GM10847 (cell line): Measurements from ENCODE around the gene SGPP2.

Experiments
- POLR2A ChIP-seq: IDR thresholded peaks from 2 replicates; pipeline ENCODE4 v1.6.1; 2011; ENCODE audit not compliant: insufficient read length; ENCODE audit errors: extremely low read depth

The SGPP2 gene

DNA sequence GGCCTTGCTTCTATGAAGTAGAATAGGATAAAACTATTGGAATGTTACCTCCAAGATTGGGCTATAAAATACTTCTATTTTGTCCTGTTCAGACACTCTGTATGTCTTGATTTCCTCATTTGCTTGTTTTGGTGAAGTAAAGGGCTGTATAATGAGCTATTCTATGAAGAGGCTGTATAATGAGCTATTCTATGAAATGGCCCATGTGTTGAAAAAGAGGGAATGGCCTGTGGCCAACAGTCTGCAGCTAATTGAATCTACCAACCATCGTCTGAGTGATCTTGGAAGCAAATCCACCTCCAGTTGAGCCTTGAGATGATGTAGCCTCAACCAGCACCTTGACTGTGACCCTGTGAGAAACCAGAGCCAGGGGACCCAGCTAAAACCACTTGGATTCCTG lies 3.8 kb upstream of the SGPP2 start:
- TF ChIP-seq POLR2A: no peak

DNA sequence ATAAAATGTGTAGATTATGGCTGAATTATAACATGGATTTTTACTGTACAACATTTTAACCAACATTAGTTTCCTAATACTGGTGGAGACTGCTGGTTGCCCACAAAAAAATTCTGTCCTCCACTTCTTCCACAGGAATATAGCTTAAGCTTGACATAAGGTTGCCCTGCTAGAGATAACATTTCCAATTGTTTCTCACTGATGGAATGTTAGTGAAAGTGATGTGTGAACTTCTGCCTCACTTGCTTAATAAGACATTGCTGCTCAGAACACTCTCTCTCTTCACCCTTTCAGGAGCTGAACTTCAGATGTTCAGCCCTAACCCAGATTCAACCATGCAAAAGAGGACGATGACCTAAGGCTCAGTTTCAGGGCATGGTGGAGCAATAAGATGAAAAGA lies 2.7 kb upstream of the SGPP2 start:
- TF ChIP-seq POLR2A: no peak

DNA sequence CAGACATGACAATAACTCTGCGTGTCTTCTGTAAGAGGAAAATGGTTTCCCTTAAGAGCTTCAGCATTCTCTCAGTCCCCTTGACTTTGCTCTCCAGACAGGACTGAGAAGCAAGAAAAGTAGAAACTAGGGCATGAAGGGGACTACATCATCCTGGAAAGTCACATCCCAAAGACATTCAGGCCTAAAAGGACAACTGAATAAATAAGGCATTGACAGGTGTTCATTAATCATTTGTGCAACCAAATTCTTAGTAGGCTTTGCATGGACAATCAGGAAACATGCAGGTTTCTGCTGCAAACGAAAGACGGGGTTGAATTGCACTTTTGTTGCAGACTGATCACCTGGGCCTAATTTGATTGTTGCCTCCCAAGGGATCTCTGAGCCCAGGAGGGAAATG lies 1.2 kb upstream of the SGPP2 start:
- no peak for TF ChIP-seq POLR2A

DNA sequence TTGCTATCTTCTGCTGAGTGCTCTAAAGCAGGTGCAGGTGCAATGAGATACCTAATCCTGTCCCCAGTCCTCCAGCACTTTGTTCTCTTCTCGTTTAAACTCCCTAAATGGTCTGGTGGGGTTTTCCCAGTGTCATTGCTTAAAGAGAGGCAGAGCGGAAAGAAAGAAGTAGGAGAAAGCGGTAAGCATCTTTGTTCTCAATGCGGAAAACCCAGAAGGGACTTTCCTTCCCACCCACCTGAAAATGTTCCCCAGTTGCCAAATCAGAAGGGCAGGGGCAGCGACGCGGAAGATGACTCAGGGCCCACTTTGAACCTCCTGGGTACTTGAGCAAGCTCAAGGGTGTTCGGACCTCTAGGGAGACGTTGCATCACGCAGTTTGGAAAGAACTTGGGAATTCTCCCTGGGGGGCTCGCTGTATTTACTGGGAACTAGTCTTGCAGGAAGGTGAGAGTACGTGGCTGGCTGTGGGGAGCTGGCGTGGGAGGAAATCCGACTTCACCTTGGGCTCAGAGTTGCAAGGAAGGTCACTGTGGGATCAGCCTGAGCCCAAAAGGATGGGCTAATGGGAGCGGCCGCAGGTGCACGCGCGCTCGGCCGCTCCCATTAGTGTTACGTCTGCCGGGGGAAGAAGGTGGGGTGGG lies 589 bp upstream of the SGPP2 start:
- peak; percentile 24 for TF ChIP-seq POLR2A

DNA sequence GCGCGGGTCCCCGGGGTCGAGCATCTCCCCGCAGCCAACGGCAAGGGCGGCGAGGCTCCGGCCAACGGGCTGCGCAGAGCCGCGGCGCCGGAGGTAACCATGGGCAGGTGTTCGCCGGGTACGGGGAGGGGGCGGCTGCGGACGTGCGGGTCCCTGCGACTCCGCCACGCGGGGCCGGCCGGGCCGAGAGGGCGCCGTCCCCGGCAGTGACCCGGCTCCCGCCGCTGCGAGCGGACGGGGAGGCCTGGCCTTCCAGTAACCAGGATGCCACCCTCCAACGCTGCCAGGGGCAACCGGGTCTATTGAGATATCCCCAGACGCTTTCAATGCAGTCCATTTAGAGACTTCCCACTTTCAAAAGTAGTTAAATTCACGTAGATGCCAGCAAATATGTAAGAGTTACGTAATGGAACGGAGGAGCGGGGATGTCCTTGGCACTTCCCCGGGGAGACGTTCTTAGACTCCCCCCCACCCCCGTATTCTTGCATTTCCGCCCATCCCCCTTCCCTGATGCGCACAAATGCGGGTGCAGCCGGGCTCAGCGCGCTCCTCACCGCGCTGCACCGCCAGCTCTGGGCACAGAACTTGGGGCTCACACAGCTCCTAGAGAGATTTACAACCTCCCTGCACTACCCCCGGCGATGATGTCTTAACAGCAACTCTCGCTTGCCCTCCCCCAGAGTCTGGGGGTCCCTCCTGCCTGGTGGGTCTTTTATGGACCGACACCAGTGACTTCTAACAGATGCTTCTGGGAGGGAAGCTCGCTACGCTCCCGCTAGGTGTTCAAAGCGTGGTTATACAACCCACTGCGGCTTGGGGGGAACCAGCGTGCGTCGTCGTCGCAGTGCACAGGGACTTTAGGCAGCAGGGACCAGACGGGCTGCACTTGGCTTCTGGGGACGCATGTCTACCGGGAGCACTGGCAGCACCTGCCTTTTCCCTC lies 657 bp downstream of the SGPP2 start:
- no peak for TF ChIP-seq POLR2A

DNA sequence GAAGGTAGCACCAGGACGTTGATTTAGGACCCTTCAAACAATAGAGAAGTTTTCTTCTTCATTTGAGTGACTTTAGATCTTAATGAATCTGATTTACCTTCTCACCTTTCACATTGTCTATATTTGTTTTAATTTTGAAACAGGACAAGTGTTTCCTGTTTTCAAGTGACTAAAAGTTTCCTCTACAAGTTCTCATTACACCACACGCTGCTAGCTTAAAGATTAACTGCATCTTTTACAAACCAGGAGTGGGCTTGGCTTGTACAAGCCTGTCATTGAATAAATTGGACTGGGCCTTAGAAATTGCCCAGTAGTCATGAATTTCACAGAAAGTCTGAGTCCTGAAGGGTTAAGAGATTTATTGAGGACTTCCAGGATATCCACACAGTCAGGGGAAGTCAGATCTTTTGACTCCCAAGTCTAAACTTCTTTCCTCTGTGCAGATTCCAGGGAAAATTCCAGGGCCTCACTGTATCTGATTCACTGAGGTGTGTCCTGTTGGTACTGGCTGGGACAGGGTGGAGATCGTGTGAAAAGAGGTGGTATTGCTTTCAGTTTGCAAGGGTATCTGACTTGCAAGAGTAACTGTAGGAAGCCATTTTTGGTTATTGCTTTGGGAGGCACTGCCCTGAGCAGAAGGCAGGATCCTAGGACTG lies 3.4 kb downstream of the SGPP2 start:
- no peak for TF ChIP-seq POLR2A

DNA sequence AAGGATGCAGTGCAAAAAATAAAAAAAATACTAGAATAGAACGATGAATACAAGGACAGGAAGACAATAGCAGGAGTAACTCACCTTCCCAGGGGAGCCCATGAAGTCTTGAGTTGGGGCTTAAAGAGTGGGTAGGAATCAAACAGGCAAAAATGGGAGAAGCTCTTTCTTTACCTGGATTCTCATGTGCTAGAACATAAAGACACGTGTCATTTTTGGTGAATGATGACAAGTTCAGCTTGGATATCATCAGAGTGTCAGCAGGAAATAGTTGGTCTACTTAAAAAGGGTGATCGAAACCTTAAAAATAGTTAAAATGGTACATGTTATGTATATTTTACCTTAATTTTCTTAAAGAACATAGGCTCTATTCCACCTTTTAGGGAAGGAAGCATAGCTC lies 5.7 kb downstream of the SGPP2 start:
- no peak for TF ChIP-seq POLR2A

- TF ChIP-seq POLR2A: no peak
Measured at GRCh38 chr2:222430681-222431080, 6.3 kb downstream of the SGPP2 start.

DNA sequence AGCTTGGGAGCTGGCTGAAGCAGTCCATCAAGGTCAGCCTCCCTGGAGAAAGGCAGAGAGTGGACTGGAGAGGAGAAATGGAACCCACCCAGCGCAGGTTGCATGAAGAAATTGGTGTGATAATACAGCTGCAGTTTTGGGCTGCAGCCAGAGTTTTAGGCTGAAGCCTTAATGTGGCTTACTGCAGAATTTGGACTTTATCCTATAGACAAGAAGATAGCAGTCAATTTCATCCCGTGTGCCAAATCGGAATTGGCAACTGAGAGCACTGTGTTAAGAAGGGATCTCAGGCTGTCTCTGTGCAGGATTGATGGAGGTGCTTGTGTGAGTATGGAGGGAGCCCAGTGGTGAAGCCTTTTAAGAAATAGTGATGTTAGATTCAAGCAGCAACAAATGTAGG lies 7.5 kb downstream of the SGPP2 start:
- no peak for TF ChIP-seq POLR2A

DNA sequence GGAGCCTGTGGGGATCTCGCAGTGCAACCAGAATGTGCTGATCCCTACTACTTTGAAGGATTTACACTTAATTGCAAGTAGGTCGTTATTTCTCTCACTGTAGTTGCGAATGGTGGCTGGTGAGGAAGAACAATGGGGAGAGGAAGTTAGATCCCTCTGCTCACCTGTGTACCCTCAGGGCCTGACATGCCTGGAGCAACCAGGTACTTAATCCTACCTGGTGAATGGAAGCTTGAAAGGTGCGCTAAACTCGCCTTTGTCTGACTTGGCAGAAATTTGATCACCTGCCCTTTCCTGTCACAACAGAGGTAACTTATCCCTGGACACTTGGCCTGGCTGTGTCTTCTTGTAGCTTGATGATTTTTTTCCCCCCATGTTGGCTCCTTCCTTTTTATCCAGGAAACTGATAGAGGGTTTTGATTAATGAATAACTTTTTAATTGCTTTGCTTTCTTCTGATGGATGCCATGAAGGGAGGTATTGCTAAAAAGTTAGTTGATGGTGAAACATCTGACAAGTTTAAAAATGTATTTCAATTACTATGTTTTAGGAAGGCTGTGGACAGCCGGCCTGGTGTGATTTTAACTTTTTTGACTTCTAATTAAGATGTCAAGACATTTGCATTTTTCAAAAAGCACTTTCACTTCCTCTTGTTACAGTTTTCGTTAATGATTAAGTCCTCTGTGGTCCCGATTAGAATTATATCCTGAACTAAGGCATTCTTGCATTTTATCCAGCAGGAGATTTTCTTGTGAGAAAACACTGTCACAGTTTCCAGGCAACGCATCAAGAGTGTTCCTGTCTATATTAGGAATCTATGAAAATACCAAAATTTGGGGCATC lies 9.2 kb downstream of the SGPP2 start:
- no peak for TF ChIP-seq POLR2A

DNA sequence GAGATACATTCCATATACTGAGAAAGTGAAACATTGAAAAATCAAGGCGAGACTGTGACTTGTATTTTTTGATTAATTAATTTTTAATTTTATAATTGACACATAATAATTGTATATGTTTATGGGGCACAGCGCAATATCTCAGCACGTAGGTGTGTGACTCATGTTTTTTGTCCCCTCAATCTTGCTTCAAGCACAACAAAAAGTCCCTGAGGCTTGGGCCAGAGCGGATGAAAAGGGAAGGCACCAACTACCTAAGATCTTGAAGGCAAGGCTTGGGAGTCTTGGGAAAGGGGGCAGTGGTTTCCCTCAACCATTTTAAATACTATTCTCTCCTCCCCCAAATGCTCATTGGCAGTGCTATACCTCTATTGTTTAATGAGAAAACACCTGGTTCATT lies 9.9 kb downstream of the SGPP2 start:
- TF ChIP-seq POLR2A: no peak

DNA sequence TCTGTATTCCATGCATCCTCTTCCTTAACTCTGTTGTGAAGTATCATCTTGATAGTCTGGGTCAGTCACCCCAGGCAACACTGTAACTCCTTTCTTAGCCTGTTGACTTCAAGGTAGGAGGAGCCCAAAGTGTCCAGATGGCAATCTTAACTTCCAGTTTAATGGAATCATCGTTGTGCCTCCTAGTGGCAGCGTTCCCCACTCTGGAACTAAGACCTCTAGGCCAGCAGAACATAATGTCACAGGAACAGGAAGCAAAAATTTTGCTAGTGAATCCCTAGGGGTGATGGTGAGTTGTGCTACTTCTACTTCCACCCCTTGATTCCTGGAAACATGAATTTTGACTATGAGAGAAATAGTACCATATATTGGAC lies 11.7 kb downstream of the SGPP2 start:
- TF ChIP-seq POLR2A: no peak

DNA sequence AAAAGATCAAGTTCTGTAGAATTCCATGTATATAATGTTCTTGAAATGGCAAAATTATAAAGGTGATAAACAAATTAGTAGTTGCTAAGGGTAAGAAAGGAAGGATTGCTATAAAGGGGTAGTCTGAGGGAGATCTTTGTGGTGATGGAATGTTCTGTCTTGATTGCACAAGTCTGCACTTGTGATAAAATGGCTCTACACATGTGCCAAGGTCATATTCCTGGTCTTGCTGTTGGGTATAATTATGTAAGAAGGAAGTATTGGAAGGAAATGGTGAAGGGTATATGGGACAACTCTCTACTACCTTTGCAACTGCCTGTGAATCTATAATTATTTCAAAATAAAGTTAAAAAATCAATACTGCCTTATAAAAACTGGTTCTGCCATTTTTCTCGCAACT lies 15.3 kb downstream of the SGPP2 start:
- TF ChIP-seq POLR2A: no peak

DNA sequence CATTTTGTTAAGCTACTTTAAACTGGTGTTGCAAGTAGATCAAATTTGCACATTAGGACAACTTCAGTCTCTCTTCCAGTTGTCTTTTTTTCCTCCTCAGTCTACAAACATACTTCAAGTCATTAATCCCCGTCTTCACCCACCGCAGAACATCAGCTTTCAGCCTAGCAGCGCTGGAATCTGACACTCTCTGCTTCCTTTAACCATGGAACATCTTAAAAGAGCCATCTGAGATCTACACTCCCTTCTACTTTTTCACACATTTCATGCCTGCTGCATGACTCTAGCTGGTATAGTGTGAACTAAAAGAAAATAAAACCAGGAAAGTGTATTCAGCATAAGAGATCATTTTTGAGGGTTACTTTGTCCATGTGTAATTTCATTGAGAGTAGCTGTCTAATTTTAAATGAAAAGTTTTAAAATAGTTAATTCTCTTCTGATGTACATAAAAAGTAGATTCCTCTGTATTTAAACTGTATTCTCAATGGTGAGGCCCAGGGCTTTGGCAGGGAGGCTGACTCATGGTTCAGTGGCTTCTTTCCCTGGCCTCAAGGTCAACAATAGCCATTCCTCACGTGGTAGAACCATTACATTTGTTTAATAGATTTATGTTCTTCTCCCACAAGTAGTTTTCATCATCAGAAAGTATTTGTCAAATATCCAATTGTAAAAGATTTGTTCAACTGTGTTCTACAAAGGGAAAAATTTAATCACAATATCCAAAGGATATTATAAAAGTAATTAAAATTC lies 16.5 kb downstream of the SGPP2 start:
- no peak for TF ChIP-seq POLR2A
